HG02840 (cell line): ENCODE results near the gene SLC39A7.
A peak's percentile ranks its signal among the peaks of the same experiment; 100 is the strongest.

Experiments used
- ATAC-seq: cut with Tn5 transposase; IDR thresholded peaks from one replicate; pipeline ENCODE4 v1.9.1; 2021; ENCODE audit warnings: mild to moderate bottlenecking, moderate library complexity, moderate number of reproducible peaks; ENCODE audit not compliant: unreplicated experiment, low FRiP score

Gene SLC39A7

DNA sequence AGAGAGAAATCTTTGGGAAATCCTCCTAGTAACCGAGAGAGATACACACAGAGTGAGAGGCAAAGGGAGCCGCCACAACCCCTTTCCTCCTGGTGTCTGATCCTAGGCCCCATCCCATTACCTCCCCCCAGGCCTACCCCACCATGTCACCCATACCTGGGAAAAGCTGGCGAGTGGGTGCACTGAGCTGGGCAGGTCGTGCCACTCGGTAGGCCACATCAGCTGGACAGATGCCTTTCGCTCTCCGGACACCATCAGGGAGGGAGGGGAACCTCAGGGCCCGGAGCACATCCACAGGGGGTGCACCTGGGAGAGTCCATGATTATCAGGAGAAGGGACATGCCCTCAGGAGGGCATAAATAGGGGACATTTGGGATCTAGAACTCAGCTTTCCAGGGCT, 11.5 kb upstream of the SLC39A7 start:
- no peak for ATAC-seq

DNA sequence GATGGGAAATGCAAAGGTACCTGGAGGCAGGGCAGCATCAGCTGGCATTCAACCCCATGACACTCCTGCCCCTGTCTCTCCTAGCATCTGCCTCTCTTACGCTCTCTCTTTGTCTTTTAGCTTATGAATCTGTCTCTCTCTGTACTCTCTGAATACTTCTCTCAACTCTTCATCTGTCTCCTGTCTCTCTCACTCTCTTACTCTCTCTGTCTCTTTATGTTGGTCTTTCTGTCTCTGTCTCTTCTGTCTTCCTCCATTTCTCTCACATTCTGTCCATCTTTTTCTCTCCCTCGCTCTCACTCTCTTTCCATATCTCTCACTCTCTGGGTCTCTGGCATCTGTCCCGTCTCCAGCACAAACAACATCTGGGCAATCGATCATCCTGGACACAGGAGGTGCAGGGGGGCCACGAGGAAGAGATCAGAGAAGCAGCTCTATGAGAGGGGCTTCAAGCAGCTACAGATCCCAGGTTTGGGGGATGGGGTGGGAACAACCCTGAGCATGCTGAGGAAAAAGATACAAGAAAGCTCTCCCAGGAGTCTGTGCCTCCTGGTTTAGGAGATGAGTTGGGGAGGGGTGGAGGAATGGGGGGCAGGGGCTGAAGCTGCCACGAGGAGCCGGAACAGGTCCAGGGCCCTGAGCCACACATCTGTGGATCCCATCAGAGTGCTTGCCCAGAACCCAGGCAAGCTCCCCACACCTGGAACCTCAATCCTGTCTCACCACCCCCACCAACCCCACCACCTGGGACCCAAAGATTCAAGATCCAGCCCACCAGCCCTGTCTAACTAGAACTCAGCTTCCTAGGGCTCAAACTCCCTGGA, 10.8 kb upstream of the SLC39A7 start:
- no peak for ATAC-seq

GRCh38 chr6:33190504-33191107, 10.1 kb upstream of the SLC39A7 start:
- ATAC-seq = no peak

DNA sequence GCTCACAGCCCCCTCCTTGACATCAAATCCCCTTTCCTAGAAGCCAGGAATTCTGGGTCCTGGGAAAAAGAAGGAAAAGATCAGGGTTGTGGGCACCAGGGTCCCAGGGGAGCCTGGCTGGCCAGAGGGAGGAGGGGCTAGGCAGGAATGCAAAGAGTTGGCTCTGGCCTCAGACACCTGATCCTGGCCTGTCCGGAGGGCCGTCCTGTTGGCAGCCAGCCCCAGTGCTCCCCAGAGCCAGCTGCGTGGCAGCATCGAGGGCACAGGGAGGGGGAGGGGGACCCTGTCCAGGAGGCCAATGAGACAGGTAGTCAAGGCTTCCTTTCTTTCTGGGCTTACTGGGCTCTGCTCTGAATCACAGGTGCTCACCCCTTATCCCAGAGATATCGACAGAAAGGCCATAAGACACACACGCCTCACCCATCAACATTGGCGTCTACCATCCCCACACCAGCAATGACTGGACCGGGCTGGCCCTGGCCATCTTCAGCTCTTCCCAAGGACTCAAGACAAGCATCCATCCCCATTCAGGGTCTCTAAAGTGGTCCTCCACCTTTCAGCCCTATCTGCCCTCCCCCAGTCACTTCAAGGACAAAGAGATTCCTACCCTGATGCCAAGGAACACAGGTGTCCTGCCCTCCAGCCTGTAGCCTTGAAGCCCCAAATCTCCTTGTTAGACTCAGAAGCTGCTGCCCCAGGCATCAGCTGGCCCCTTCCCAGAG, 9.1 kb upstream of the SLC39A7 start:
- no peak for ATAC-seq

- ATAC-seq = no peak
These were observed 8.5 kb upstream of the SLC39A7 start, which contains the start of gene COL11A2 for GRCh38 chr6:33192105-33192646. COL11A2 (minus strand) TSS chr6:33192467; CDS start chr6:33192240, 227 bp downstream.

DNA sequence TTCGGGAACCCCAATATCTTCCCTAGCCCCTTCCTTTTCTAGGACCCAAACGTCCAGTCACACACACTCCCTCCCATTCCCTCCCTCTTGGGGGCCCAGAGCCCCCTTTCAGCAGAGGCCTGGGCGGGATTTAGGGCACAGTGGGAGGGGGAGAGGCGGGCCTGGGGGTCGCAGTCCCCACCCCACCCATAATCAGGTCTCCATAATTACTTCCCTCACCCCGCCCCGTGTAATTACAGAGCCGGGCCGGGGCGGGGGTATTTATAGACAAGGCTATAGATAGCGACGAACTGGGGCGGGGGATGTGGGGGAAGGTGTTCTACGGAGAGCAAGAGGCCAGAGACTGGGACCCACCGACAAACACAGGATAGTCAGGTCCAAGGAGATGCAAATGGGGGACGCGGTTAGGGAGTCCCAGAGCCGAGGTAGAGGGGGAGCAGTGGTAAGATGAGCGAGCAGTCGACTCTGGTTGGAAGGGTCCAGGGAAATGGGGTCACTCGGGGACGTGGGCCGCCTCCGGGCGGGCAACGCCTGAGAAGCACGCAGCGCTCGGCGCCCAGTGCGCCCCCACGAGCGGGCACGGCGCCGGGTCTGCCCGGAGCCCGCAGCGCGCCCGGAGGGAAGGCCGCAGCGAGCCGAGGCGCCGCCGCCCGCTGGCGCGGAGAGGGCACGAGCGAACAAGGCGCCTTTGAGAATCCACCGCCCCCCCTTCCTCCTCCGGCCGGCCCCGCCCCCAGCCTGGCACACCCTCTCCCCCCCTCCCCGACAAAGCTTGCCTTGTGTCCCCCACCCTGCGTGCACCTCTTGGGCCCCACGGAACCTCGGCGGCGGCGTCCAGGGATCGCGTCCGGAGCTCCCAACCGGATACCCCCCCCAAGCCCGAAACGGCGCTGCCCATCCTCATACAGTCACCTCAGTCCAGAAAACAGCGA, 7.7 kb upstream of the SLC39A7 start:
- no peak for ATAC-seq

GRCh38 chr6:33193619-33194018, 7.0 kb upstream of the SLC39A7 start:
- ATAC-seq = no peak

GRCh38 chr6:33194431-33194979, 6.2 kb upstream of the SLC39A7 start:
- ATAC-seq = no peak

DNA sequence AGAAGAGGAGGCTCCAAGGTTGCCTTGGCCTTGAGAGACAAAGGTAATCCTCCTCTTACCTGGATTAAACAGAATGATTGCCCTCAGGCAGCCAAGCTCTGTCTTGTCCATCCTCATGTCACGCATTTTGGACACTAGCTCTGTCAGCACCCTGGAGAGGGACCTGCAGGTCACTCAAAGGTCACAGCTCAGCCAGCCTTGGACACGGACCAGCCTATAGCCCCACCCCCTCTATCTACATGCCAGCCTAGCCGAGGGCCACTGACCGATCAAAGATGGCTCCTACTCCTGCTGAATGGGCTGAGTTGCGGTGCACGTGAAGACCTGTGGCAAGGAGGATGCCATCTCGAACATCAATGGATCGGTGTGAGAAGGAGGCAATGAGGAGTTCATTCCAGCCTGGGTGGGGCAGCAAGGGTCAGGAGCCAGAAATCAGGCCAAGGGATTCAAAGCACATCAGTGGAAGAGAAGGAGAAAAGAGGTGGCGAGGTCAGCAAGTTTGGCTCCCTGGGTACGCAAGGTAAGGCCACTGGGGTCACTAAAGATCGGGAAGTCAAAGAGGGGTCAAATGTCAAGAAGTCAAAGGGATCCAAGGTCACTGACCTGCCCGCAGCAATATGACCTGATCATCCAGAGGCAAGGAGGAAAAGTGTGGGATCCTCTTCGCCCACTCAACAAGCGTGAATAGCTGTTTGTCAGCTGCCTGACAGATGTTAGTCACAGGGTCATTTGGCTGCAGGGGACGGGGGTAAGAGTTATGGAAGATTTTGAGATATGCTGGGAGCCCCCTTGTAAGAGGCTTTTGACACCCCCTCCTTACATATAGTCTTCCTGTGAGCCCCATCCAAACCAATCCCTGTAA, 5.1 kb upstream of the SLC39A7 start:
- no peak for ATAC-seq

GRCh38 chr6:33197431-33198048, 3.1 kb upstream of the SLC39A7 start:
- no peak for ATAC-seq

DNA sequence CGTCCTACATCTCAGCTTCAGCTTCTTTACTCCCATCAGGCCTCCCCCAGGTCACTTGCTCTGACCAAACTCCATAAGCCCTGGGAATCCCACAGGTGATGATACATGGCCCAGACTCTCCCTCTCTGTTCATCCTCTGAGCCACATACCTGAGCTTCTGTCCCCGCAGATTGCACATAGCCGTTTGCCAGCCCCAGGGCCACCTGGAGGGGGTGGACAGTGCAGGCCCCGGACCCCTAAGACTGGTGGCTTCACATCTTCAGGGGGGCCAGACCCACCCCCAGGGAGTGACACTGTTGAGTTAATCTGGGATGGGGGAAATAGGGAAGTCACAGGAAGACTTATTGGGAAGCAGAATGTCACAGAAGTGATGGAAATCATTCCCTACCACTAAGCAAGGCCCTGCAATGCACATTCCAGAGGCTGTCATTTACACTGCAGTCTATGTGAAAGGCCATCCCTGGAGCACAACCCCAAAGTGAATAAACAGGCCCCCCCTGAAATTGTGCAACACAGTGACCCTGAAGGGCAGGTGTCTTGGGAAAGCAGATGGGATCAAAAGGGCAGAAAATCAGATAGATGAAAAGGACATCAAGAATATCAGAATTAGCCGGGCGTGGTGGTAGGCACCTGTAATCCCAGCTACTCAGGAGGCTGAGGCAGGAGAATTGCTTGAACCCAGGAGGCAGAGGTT, 2.4 kb upstream of the SLC39A7 start:
- ATAC-seq = no peak

DNA sequence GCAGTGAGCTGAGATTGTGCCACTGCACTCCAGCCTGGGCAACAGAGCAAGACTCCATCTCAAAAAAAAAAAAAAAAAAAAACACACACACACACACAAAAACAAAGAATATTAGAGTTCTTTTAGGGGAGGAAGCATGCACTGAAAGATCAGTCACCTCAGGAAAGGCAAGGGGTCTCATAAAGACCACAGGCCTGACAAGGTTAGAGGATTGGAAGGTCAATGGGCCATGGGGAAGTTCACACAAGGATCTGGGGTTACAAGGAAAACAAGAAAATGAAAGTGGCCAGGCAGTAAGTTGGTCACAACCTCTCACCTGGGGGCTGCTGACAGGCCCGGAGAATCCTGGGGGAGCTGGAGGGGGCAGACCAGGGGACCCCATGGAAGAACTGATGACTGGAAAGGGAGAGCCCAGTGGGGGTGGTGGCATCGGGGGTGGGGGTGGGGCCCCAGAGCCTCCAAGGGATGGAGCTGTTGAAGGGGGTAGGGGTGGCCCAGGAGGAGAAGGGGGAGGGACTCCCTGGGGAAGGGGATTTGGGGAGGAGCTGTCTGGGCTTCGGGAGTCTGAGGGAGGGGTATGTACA, 1.7 kb upstream of the SLC39A7 start:
- ATAC-seq = no peak

DNA sequence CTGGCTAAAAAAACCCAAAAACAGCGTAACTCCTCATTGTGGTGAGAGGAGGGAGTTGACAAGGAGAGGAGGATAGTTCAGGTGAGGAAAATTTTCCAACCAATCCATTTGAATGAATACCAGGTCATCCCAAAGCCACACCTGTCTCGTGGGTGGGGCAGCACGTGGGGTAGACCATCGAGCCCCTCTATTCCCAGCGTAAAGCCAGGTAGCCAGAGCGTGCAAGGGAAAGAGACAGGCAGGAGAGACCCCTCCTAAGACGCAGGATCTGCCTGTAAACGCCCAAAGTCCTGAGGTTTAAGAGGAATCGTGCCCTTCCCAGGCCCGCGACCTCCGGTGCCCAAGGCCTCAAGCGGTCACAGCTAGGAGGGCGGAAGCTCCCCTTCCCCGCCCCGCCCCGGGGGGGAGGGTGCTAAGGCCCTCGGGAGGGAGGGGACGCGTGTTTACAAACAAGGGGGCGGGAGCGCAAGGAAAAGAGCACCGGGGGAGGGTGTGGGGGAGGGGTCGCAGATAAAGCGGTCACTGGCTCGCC, 914 bp upstream of the SLC39A7 start:
- ATAC-seq = peak; percentile 3

DNA sequence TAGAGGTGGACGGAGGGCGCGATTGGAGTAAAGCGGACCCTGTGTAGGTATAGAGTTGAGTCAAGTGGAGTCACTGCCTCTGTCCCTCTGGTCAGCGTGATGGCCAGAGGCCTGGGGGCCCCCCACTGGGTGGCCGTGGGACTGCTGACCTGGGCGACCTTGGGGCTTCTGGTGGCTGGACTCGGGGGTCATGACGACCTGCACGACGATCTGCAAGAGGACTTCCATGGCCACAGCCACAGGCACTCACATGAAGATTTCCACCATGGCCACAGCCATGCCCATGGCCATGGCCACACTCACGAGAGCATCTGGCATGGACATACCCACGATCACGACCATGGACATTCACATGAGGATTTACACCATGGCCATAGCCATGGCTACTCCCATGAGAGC, 479 bp downstream of the SLC39A7 start:
- no peak for ATAC-seq

DNA sequence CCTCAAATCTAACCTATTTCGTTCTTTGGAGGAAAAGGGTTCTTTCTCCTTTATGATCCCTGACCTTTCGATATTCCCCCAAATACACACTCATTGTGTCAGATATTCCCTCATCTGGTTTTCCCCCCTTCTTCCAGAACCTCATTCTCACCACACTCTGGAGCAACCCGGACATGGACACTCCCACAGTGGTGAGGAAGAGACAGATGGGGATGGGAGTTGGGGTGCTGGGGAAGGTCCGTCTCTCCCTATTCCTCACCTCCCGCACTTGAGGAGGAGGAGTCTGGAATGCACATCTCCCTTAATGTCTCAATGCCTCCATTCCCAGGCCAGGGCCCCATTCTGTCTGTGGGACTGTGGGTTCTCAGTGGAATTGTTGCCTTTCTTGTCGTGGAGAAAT, 1.3 kb downstream of the SLC39A7 start:
- ATAC-seq = no peak

DNA sequence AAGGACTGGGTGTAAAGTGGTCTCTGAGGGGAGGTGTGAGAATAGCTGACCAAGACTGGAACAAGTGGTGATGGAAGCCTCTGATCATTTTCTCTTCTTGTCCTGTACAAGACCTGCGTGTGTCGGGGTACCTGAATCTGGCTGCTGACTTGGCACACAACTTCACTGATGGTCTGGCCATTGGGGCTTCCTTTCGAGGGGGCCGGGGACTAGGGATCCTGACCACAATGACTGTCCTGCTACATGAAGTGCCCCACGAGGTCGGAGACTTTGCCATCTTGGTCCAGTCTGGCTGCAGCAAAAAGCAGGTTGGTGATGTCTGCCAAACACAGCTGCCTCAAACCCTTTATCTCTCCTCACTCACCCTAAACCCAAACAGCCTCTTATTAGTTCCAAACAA, 2.1 kb downstream of the SLC39A7 start:
- ATAC-seq = no peak

GRCh38 chr6:33203443-33204164, 2.9 kb downstream of the SLC39A7 start:
- ATAC-seq = no peak
